ENCODE results near the gene RNFT2. TPM values are rescaled to one million over a fixed set of nuclear protein-coding genes. Genes with fewer than 3 reads are reported as not detected.
A peak's percentile ranks its signal among the peaks of the same experiment; 100 is the strongest.

Gene RNFT2
- total and polyA plus RNA-seq, 12 donors: 0.46 to 2.2 (median 1.6) TPM

GRCh38 chr12:116691205-116691604 lies 46.9 kb upstream of the RNFT2 start:
- intact Hi-C loops (cut with DNase I): loop anchor here in 4 of 10 donors (5.0 to 10.0 kb wide), 7 partner anchors 76 to 676 kb away; partner anchors contain the start of gene MED13L (in 1 of the 4)

DNA sequence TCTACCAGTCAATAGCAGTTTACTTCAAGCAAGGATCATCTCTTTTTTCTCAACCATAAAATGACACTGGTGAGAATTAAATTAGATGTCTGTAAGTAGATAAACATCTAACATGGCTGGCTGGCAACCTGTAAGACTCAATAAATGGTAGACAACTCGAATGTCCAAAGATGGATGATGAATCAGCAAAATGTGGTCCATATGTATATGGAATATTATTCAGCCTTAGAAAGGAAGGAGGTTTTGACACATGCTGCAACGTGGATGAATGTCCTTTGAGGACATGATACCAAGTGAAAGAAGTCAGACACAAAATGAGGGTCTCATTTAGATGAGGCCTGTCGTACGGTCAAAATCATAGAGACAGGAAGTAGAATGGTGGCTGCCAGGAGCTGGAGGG lies 46.5 kb upstream of the RNFT2 start:
- Histone ChIP-seq H3K36me3 (no peaks in the 10 kb centered on the region), H3K4me1 (peaks cover 5 to 34% (median 26%) of the 10 kb centered on the region in 9 donors), H3K4me3 (no peak overlapping the region), H3K27ac (no peak overlapping the region), H3K27me3 (peaks cover 0 to 43% (median 33%) of the 10 kb centered on the region in 7 donors), H3K9me3 (no peaks in the 10 kb centered on the region)
- TF ChIP-seq CTCF (IDR thresholded peaks at IDR 0.05): no peak
- ATAC-seq (no peak), DNase-seq (no peak)
- WGBS, 2 donors: 86 to 89% methylated on average over 4 of the region's 4 CpGs
- intact Hi-C loops (cut with DNase I): loop anchor here in 4 of 10 donors (5.0 to 10.0 kb wide), 7 partner anchors 77 to 677 kb away; partner anchors contain the start of gene MED13L (in 1 of the 4)

More at GRCh38 chr12:116691205-116691604, 46.9 kb upstream of the RNFT2 start:
- Histone ChIP-seq H3K4me1 (peaks cover 5 to 34% (median 26%) of the 10 kb centered on the region in 9 donors), H3K36me3 (no peaks in the 10 kb centered on the region), H3K4me3 (no peak overlapping the region), H3K27me3 (peaks cover 0 to 43% (median 33%) of the 10 kb centered on the region in 7 donors), H3K9me3 (no peaks in the 10 kb centered on the region), H3K27ac (no peak overlapping the region)
- 97 to 98% methylated on average over 7 of the region's 7 CpGs for WGBS, 2 donors
- TF ChIP-seq CTCF (IDR thresholded peaks at IDR 0.05): no peak
- DNase-seq (no peak), ATAC-seq (no peak)

DNA sequence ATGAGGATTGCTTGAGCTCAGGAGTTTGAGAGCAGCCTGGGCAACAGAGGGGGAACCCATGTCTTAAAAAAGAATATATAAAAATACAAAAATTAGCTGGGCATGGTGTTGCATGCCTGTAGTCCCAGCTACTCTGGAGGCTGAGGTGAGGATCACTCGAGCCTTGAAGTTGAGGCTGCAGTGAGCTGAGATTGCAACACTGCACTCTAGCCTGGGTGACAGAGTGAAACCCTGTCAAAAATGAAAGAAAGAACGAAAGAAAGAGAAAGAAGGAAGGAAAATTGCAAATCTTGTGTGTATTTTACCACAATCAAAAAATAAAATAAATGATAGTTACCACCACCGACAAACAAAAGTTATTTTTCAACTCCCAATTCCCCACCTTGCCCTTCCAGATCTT lies 45.5 kb upstream of the RNFT2 start:
- no peak overlapping the region for H3K27ac ChIP-seq
- H3K9me3 ChIP-seq: no peaks in the 10 kb centered on the region
- ATAC-seq (no peak), DNase-seq (no peak)
- WGBS, 2 donors: 81 to 88% methylated on average over 3 of the region's 3 CpGs
- no peak for TF ChIP-seq CTCF (IDR thresholded peaks at IDR 0.05)
- peaks cover 5 to 32% (median 28%) of the 10 kb centered on the region in 9 donors for H3K4me1 ChIP-seq
- no peaks in the 10 kb centered on the region for H3K36me3 ChIP-seq
- H3K27me3 ChIP-seq: peaks cover 0 to 43% (median 33%) of the 10 kb centered on the region in 7 donors
- intact Hi-C loops (cut with DNase I): loop anchor here in 4 of 10 donors (5.0 to 10.0 kb wide), 7 partner anchors 78 to 678 kb away; partner anchors contain the start of gene MED13L (in 1 of the 4)
- no peak overlapping the region for H3K4me3 ChIP-seq

DNA sequence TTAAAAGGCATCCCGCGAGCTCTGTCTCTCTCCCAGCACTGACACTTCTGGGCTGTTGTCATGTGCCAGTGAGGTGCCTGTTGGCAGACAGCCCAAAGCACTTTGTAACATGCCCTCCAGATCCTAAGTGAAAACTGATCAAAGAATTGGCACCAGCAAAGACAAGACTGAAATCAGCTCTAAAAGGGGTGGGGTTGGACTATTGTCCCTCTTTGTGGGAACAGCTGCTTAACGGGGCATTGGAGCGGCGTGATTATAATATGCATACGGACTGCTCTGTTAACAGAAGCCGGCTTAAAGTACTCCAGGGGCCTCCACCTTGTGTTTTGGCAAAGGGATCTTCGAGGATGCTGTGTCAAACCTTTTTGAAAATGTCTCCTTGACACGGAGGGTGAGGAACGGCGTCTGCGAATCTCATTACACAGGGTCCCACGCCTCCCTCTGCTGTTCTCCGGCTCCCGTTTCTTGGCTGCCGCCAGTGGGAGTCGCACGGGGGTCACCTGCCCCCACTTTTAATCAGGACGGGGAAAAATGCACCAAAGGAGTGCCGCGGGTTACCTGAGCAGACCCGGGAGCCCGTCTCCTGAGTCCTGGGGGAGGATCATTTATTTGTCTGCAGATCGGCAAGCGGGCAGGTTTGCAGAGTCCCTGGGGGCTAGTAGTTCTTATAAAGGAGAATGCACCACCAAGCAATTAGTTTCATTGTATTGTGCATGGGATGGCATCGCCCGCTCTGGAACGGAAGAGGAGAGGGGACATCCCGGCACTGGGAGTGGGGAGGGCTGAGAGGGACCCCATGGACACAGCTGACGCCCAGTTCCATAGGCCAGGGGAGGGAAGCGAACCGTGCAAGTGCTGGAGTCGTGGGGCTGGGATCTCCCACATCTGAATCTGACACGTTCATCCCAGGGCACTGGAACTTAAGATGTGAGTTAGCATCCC lies 44.6 kb upstream of the RNFT2 start:
- 10 to 16% methylated on average over 34 of the region's 34 CpGs for WGBS, 2 donors
- H3K9me3 ChIP-seq: no peaks in the 10 kb centered on the region
- intact Hi-C loops (cut with DNase I): loop anchor here in 4 of 10 donors (5.0 to 10.0 kb wide), 7 partner anchors 79 to 679 kb away; partner anchors contain the start of gene MED13L (in 1 of the 4)
- no peaks in the 10 kb centered on the region for H3K36me3 ChIP-seq
- H3K4me3 ChIP-seq: peak overlapping the region in 9 of 10 donors; percentile 13 to 51 (median 34)
- ATAC-seq (peak in 6 of 8 donors; percentile 19 to 36 (median 24)), DNase-seq (no peak)
- TF ChIP-seq CTCF (IDR thresholded peaks at IDR 0.05): no peak
- H3K4me1 ChIP-seq: peaks cover 5 to 40% (median 28%) of the 10 kb centered on the region in 9 donors
- H3K27ac ChIP-seq: peak overlapping the region in 6 of 10 donors; percentile 9 to 56 (median 28)
- H3K27me3 ChIP-seq: peaks cover 0 to 43% (median 33%) of the 10 kb centered on the region in 7 donors

All from heart right ventricle (tissue), 16 donors.